Neural progenitor cell (in vitro differentiated cells): ENCODE data around the gene TNIP2. TPM values are rescaled to one million over a fixed set of nuclear protein-coding genes. Genes with fewer than 3 reads are reported as not detected.

Source experiments
- DNase-seq: peaks from one replicate; pipeline ENCODE4 v3.0.0-alpha.2; 2016; ENCODE audit warnings: low spot score
- H2AFZ ChIP-seq: fragments of 200-600 bp; sonication (generic); replicated peaks from 2 replicates; pipeline ENCODE4 v1.6.1; 2016; ENCODE audit warnings: antibody characterized with exemption
- H3F3A ChIP-seq: fragments of 200-600 bp; sonication (generic); 2 replicates; pipeline ENCODE4 v1.6.1; 2016; ENCODE audit warnings: antibody characterized with exemption, low read depth
- H3K27ac ChIP-seq: fragments of 200-600 bp; sonication (generic); 2 replicates; pipeline ENCODE4 v1.5.1; 2016; ENCODE audit warnings: mild to moderate bottlenecking
- H3K27me3 ChIP-seq: fragments of 200-600 bp; sonication (generic); 2 replicates; pipeline ENCODE4 v1.6.1; 2016; ENCODE audit warnings: mild to moderate bottlenecking, moderate library complexity
- H3K36me3 ChIP-seq: fragments of 200-600 bp; sonication (generic); 2 replicates; pipeline ENCODE4 v1.5.1; 2016
- H3K4me1 ChIP-seq: fragments of 200-600 bp; sonication (generic); 2 replicates; pipeline ENCODE4 v1.6.1; 2016; ENCODE audit warnings: mixed run types
- H3K4me2 ChIP-seq: fragments of 200-600 bp; sonication (generic); 2 replicates; pipeline ENCODE4 v1.6.1; 2016
- H3K4me3 ChIP-seq: fragments of 200-600 bp; sonication (generic); 2 replicates; pipeline ENCODE4 v1.5.1; 2016
- H3K79me2 ChIP-seq: fragments of 200-600 bp; sonication (generic); 2 replicates; pipeline ENCODE4 v1.6.1; 2016; ENCODE audit warnings: low read depth
- H3K9ac ChIP-seq: fragments of 200-600 bp; sonication (generic); 2 replicates; pipeline ENCODE4 v1.6.1; 2016
- H3K9me3 ChIP-seq: fragments of 200-600 bp; sonication (generic); 2 replicates; pipeline ENCODE4 v1.5.1; 2016; ENCODE audit warnings: low read depth
- H4K20me1 ChIP-seq: fragments of 200-600 bp; sonication (generic); 2 replicates; pipeline ENCODE4 v1.6.1; 2016; ENCODE audit warnings: low read depth
- H3K27ac Mint-ChIP-seq: 3 replicates; pipeline ENCODE4 v1.8.0; 2021; ENCODE audit warnings: mixed read lengths
- H3K27me3 Mint-ChIP-seq: 2 replicates; pipeline ENCODE4 v1.8.0; 2022; ENCODE audit warnings: low read depth, mild to moderate bottlenecking, inconsistent platforms, moderate library complexity, mixed read lengths; ENCODE audit not compliant: insufficient read depth
- H3K36me3 Mint-ChIP-seq: 3 replicates; pipeline ENCODE4 v1.8.0; 2021; ENCODE audit warnings: mixed read lengths
- H3K4me1 Mint-ChIP-seq: 3 replicates; pipeline ENCODE4 v1.8.0; 2021; ENCODE audit warnings: mixed read lengths
- H3K4me3 Mint-ChIP-seq: 3 replicates; pipeline ENCODE4 v1.8.0; 2021; ENCODE audit warnings: mild to moderate bottlenecking, moderate library complexity, mixed read lengths
- H3K9me3 Mint-ChIP-seq: 3 replicates; pipeline ENCODE4 v1.8.0; 2020; ENCODE audit warnings: mixed read lengths
- EZH2 ChIP-seq: fragments of 200-600 bp; sonication (generic); IDR thresholded peaks from 2 replicates; pipeline ENCODE4 v1.6.1; 2017; ENCODE audit warnings: antibody characterized with exemption, mild to moderate bottlenecking, moderate library complexity
- EZH2phosphoT487 ChIP-seq: fragments of 200-600 bp; sonication (generic); IDR thresholded peaks from 2 replicates; pipeline ENCODE4 v1.6.1; 2017; ENCODE audit warnings: antibody characterized with exemption
- total RNA-seq: library from RNA; depleted of rRNA; stranded (reverse); fragments of >200 nt; gene quantifications from 2 replicates; pipeline ENCODE4 v1.2.3, GENCODE V29; 2015; ENCODE audit warnings: low replicate concordance
- TF ChIP-seq, protein P1 (sequence below): fragments of 200-600 bp; sonication (generic); IDR thresholded peaks from 2 replicates; pipeline ENCODE4 v1.5.1; 2017; ENCODE audit warnings: antibody characterized with exemption, mild to moderate bottlenecking

Gene TNIP2
- total RNA-seq, 1 donor from 2014 or later, result 24.5 TPM

- peaks cover 9% of the 10 kb centered on the region for H3K4me1 ChIP-seq
- Mint-ChIP-seq H3K36me3 (no peaks in the 10 kb centered on the region), H3K9me3 (no peaks in the 10 kb centered on the region), H3K4me1 (peaks cover 11% of the 10 kb centered on the region), H3K4me3 (no peak overlapping the region), H3K27ac (peak overlapping the region; percentile 53), H3K27me3 (peaks cover 6% of the 10 kb centered on the region)
- H4K20me1 ChIP-seq, result no peaks in the 10 kb centered on the region
- no peaks in the 10 kb centered on the region for H3K36me3 ChIP-seq
- H3K4me2 ChIP-seq, result no peak overlapping the region
- DNase-seq, result peak; percentile 31
- no peak overlapping the region for H3K27ac ChIP-seq
- no peak for TF ChIP-seq EZH2phosphoT487
- TF ChIP-seq, protein P1, sequence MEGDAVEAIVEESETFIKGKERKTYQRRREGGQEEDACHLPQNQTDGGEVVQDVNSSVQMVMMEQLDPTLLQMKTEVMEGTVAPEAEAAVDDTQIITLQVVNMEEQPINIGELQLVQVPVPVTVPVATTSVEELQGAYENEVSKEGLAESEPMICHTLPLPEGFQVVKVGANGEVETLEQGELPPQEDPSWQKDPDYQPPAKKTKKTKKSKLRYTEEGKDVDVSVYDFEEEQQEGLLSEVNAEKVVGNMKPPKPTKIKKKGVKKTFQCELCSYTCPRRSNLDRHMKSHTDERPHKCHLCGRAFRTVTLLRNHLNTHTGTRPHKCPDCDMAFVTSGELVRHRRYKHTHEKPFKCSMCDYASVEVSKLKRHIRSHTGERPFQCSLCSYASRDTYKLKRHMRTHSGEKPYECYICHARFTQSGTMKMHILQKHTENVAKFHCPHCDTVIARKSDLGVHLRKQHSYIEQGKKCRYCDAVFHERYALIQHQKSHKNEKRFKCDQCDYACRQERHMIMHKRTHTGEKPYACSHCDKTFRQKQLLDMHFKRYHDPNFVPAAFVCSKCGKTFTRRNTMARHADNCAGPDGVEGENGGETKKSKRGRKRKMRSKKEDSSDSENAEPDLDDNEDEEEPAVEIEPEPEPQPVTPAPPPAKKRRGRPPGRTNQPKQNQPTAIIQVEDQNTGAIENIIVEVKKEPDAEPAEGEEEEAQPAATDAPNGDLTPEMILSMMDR, result no peak
- no peak for TF ChIP-seq EZH2
- H3K9ac ChIP-seq, result no peak overlapping the region
- no peaks in the 10 kb centered on the region for H3K79me2 ChIP-seq
- peaks cover 32% of the 10 kb centered on the region for H3K27me3 ChIP-seq
- H3K4me3 ChIP-seq, result no peak overlapping the region
- peaks cover 5% of the 10 kb centered on the region for H3F3A ChIP-seq
- H3K9me3 ChIP-seq, result no peaks in the 10 kb centered on the region
- no peak overlapping the region for H2AFZ ChIP-seq
Observed at GRCh38 chr4:2795893-2796848, 40.0 kb upstream of the TNIP2 start.

DNA sequence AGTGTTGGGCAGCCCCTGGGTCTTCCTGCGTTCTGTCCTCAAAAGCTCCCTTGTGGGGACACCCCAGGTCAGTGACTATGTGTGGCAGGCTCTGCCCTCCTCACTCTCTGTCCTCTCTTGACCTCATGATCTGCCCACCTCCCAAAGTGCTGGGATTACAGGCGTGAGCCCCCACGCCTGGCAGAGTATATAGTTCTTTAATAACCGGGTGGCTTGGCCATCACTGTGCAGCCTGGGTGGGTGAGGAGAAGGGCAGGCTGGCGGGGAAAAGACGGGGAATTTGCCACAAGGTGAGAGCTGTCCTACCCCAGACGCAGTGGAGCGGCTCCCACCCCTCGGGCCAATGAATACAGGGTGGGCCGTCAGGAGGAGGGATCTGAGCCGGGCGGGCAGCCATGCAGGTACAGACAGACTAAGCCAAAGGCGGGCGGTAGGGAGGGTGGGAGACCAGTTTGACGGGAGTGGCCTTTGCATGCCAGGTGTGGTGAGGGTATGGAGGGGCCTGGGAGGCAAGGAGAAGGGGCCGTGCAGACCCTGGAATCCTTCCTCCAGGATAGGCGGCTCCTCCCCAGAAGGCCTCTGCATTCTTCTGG lies 39.3 kb upstream of the TNIP2 start:
- Histone ChIP-seq H3K9me3 (no peaks in the 10 kb centered on the region), H3K79me2 (no peaks in the 10 kb centered on the region), H3K4me1 (peaks cover 2% of the 10 kb centered on the region), H3K36me3 (no peaks in the 10 kb centered on the region), H3K27me3 (peaks cover 32% of the 10 kb centered on the region), H3K27ac (no peak overlapping the region), H4K20me1 (no peaks in the 10 kb centered on the region), H3K9ac (no peak overlapping the region), H3F3A (peaks cover 5% of the 10 kb centered on the region), H3K4me2 (no peak overlapping the region), H2AFZ (no peak overlapping the region), H3K4me3 (no peak overlapping the region)
- Mint-ChIP-seq H3K36me3 (no peaks in the 10 kb centered on the region), H3K9me3 (no peaks in the 10 kb centered on the region), H3K27ac (no peak overlapping the region), H3K4me1 (peaks cover 12% of the 10 kb centered on the region), H3K4me3 (no peak overlapping the region), H3K27me3 (peaks cover 11% of the 10 kb centered on the region)
- TF ChIP-seq, protein P1, result no peak
- TF ChIP-seq EZH2 (no peak), EZH2phosphoT487 (no peak)
- DNase-seq, result peak; percentile 1

DNA sequence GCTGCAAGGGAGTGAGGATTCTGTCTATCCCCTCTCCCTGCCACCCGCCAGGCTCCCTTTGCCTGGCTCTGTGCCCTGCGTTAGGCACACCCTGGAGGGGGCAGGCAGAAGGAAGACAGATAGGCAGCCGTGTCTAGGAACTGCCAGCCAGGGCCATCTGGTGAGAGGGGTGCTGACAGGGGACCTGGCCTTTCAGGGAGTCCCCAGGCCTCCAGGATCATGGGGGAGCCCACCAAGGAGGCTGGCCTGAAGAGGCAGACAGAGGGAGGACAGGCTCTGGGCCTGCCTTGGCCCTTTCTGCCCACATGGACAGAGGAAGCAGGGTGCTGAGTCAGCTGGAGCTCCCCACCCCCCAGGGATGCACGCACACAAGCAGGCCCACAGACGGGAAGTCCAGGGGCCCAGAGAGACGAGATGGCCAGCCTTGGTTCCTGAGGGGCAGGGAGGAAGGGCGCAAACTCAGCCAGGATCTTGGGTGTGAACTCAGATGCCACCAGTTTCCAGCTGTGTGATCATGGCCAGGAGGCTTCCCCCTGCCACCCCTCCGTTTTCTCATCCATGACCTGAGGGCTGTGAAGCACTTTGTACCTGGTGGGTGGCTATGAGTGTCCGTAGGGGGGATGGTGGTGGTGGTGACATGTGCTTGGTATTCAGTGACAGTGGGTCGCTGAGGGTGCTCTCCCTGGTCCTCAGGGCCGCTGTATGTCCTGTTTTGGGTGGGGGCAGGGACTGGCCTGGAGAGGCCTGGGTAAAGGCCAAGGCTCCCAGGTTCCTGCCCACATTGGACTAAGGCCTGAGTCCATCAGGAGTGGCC lies 38.6 kb upstream of the TNIP2 start:
- Mint-ChIP-seq H3K4me3 (peak overlapping the region; percentile 86), H3K36me3 (no peaks in the 10 kb centered on the region), H3K4me1 (peaks cover 12% of the 10 kb centered on the region), H3K9me3 (no peaks in the 10 kb centered on the region), H3K27me3 (peaks cover 11% of the 10 kb centered on the region), H3K27ac (no peak overlapping the region)
- Histone ChIP-seq H3K36me3 (no peaks in the 10 kb centered on the region), H3K9ac (no peak overlapping the region), H3K27me3 (peaks cover 32% of the 10 kb centered on the region), H3K9me3 (no peaks in the 10 kb centered on the region), H3K79me2 (no peaks in the 10 kb centered on the region), H3F3A (peaks cover 5% of the 10 kb centered on the region), H2AFZ (no peak overlapping the region), H3K4me1 (no peaks in the 10 kb centered on the region), H4K20me1 (no peaks in the 10 kb centered on the region), H3K27ac (no peak overlapping the region), H3K4me3 (no peak overlapping the region), H3K4me2 (no peak overlapping the region)
- peak; percentile 1 for DNase-seq
- TF ChIP-seq, protein P1, result no peak
- no peak for TF ChIP-seq EZH2
